Measurements from ENCODE around the gene SLC6A9.
A peak's percentile ranks its signal among the peaks of the same experiment; 100 is the strongest.

SLC6A9 gene

DNA sequence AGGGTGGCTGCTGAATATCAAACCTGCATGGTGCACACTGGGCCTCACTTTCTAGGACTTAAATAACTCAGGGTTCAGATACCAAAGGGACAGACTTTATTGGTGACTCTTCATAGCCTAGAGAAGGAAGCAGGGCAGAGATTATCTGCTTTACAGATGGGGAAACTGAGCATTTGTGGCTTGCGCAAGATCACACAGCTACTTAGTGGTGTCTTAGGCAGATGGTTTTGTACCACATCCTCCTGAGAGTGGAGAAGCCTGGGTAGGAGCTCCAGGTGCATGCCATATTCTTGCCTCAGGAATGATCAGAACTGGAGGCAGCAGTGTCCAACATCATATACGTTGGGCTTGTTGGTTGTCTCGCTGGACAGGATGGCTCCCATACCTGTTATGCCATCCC lies 68.3 kb downstream of the SLC6A9 start:
- DNase-seq = no peak

DNA sequence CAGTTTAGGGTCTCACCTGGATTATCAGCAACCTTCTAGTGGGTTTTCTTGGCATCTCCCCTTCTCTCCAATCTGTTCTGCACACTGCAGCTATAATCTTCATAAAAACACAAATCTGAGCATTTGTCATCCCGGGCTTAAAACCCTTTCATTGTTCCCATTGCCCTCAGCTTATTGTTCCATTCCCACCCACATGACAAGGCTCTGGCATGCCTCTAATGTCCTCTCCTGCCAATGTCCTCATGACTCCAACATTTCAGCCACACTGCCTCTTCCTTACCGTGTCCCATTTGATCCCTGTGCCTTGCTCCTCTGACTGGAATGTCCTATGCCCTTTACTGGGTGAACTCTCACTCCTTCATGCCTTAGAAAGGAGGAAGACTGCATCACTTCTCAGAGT lies 68.9 kb downstream of the SLC6A9 start:
- no peak for DNase-seq

DNA sequence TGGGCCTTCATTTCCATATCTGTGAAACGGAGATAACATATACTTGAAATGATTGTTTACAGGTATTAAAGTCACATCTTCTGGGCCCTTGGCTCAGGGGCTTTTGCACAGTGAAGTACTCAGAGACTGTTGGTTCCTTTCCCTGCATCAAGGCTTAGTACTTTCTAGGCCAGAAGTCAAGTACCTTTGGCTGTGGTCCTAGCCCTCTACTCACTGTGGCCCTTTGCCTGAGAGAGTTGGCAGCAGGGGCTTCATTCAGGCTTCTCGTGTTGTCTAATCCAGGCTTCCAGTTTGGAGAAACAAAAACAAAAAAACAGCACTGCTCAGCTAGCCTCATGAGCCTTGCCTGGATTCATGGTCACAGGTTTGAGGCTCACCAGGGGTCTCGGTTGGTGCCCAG lies 69.6 kb downstream of the SLC6A9 start:
- DNase-seq = no peak

DNA sequence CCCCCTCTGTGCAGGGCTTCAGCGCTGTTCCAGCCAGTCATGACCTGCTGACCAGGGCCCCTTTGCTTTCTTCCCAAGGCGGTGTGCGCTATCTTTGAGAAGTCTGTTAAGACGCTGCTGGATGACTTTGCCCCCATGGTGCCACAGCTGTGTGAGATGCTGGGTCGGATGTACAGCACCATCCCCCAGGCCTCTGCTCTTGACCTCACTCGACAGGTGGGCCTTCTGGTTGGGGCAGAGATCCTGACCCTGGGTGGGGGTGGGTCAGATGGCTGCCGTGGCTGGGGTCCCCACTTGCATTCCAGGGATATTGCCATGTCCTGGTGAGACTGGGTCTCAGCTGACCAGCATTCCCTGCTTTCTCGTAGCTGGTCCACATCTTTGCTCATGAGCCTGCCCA lies 70.5 kb downstream of the SLC6A9 start:
- DNase-seq = no peak

DNA sequence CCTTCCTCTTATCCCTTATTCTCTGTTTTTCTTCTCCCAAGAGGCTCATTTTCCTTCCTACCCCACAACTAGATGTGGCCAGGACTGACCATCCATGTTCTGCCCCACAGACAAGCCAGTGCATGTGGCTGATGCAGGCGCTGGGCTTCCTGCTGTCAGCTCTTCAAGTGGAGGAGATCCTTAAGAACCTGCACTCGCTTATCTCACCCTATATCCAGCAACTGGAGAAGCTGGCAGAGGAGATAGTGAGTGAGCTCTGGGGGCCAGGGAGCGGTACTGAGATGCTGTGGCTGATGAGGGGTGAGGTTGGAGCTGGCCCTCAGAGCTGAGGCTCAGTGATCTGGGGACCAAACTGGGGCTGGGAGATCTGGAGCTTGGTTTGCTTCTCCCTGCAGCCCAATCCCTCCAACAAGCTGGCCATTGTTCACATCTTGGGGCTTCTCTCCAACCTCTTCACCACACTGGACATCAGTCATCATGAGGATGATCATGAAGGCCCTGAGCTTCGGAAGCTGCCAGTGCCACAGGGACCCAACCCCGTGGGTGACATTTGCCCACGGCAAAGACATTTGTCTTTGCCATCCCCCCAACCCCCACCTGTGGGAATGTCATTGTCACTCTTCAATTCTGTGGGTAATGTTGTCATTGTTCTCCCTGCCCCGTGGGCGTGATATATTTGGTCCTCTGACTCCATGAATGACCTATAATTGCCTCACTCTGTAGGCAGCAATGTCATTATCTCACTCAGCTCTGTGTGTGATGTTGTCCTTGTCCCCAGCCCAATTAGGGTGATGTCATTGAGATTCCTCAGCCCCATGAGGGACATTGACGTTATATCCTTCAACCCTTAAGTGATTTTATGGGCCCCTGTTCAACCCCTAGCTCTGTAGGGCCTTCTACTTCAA lies 72.7 kb downstream of the SLC6A9 start:
- DNase-seq = no peak

DNA sequence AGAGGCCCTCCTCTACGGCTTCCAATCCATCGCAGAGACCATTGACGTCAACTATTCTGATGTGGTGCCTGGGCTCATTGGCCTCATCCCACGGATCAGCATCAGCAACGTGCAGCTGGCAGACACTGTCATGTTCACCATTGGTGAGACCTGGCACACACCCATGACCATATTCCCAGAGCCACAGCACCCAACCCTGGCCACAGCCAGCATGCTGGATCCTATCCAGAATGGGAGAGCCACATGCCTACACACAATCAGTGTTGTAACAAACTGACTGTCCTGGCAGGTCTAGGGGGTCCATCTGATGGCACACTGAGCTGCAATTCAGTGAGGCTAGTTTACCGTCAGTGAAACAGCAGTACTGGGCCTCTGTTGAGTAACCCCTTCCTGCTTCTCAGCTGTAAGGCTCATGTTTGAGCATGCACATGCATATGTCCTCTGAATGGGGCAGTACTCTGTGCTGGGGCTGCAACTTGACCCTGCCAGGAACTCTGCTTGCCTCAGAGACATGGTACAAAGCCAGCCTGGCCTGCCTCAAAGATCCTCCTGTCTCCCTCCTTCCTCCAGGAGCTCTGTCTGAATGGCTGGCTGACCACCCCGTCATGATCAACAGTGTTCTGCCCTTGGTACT lies 73.7 kb downstream of the SLC6A9 start:
- DNase-seq = no peak

DNA sequence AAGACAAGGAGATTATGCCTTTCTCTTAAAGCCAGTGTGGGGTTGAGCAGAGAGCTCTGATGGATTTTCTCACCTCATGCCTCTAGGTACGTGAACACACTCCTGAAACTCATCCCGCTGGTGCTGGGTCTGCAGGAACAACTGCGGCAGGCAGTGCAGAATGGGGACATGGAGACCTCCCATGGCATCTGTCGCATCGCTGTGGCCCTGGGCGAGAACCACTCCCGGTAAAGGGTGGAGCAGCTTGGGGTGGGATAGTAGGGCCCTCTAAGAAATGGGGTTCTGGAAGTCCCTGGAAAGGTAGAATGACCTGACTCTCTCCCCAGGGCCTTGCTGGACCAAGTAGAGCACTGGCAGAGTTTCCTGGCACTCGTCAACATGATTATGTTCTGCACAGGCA lies 75.0 kb downstream of the SLC6A9 start:
- DNase-seq = no peak

DNA sequence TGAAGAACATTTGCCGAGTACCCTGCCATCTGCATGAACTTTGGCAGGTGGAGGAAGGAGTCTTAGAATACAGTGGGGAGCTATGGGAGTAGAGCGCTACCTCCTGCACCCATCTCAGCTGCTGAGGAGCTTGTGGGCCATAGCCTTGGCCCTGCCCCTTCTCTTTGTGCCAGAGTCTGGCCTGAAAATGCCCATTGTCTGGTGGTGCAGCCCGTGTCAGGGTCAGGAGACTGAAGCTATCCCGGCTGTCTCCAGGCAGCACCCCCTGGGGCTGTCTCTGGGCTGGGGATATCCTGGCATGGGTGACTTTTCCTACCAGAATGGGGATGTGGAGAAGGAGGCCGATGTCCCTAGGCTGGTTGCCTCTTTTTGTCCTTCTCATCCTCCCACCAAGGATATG lies 77.2 kb downstream of the SLC6A9 start:
- DNase-seq = no peak

DNA sequence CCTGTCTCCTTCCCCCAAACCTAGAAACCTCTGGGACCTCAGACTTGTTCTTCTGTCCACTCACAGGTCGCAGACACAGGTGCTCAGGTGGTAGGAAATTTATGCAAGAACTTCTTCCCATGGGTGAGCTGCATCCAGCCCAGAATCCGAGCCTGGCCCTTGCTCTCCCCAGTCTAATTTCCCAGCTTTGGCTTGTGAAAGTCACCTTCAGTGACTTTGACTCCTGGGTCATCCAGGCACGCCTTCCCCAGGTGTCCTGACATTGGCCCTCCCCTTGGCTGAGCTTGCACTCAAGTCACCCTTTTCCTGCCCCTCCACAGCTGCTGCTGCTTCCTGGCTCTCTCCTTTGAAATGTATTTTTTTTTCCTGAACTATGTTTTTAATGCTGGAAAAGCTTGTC lies 77.9 kb downstream of the SLC6A9 start:
- no peak for DNase-seq

DNA sequence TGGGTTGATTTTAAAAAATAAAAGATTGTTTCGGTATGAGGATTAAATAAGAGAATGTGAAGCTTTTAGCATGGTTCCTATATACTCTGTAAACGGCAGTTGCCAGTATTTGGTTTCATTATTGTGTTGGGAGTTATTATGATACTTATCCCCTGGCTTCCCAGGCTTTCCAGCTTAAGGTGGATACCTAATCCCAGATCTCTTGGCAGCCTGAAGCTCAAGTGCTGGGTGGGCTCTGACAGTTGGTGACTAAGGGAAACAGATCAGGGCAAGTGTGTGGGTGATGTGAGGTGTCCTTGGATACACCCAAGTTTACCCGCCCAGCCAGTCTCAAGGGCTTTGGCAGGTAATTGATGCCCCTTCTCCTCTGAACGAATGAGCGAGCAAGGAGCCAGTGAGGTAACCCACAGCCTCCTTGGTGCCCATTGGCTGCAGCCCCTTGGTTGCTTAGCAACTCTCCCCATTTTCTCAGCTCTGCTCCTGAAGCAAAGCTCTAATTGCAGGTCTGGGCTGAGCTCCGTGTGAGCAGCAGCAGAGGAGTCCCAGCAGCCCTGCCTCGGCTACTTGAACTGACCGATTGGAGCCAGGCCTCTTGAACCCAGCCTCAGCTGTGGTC lies 78.4 kb downstream of the SLC6A9 start:
- DNase-seq = no peak

DNA sequence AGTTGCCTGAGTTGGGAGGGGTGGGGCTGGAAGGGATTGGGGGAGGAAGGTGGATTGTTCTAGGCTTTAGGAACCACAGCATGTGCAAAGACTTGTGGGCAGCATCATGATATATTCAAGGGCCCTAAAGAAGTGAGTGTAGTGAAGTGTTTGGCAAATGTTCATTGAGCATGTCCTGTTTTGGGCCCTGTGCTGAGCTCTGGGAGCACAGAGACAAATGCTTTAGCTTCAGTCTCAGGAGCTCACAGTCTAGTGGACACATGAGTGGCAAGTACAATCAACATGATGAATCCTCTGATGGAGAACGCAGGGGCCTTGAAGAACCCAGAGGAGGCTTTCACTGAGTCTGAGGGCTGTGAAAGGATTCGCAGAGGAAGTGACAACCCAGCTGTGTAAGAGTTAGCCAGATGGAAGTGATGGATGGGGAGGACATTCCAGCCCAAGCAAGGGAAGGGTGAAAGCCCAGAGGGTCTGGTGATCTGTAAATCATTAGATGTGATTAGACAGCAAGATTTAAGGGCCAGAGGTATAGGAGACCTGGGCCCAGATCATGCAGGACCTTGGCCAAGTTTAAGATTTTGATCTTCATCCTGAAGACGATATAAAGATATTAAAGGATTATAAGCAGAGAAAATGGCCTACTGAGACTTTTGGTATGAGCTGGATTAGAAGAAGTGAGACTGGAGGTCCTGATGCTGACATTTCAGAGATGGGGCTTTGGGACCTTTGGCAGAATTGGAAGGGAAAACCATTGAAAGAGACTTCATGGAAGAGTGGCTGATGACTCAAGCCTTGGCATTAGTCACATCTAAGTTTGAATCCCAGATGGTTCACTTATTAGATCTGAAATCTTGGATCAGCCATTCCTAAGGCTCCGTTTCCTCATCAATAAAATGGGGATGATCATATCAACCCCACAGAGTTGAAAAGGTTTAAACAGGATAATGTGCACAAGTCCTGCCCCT lies 80.0 kb downstream of the SLC6A9 start:
- no peak for DNase-seq

DNA sequence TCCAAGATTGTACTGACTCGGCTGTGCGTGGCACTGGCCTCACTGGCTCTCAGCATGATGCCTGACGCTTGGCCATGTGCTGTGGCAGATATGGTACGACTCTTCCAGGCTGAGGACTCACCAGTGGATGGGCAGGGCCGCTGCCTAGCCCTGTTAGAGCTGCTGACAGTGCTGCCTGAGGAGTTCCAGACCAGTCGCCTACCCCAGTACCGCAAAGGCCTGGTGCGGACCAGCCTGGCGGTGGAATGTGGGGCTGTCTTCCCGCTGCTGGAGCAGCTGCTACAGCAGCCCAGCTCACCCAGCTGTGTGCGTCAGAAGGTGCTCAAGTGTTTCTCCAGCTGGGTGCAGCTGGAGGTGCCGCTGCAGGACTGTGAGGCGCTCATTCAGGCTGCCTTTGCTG lies 81.6 kb downstream of the SLC6A9 start:
- peak; percentile 17 for DNase-seq

DNA sequence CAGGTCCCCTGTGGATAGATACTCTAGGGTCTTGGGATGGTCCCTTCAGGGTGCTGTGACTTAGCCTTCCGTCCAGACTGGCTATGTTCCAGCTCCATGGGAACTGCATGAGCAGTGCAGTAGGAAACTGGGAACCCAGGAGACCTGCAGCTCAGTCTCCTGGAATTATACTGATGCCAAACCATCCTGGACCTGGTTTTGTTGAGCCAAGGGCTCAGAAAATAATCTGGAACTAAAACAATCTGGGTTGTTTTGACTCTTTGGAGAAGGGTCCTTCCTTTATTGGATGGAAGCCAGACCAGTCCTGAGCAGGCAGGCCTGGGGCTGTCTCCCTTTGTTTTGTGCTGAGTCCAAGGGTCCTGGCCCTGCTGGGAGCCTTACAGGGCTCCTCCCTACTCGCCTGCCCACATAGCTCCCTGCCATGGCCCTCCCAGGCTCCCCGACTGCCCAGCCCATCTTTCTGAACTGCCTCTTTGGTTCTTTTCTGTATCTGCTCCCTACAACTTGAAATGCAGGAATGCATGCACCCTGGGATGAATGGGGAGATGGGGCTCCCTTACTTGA lies 83.3 kb downstream of the SLC6A9 start:
- DNase-seq = no peak

DNA sequence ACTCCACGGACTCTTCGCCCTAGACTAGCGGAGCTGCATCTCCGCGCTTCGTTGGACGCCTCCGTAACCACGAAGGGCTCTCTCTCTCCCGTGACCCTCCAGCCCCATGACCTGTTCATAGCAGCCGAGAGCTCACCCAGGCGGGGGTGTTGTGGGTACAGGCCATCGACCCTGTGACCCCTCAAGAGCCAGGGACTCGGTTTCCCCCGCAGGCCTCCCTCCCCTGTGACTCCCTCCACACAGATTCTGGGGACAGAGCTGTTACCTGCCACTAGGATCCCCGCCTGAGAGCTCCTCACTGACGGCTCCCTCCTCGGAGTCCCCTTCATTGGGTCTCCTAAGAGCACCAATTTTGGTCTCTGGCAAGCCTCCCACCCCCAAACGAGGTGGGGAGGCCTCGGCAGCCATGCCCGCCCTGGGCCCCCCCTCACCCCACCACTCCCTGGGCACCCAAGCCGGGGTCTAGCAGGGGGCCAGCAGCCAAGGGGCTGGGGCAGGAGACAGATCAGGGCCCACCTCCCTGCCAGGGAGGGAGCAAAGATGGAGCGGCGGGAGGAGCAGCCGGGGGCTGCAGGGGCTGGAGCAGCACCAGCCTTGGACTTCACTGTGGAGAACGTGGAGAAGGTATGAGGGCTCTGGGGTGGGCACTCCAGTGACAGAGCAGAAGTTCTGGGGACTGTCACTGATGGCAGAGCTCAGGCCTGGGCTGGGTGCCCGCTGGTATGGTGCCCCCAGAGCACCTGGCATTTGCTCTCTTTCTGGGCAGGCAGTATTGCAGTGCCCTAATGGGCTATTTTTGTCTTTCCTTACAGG lies 84.0 kb downstream of the SLC6A9 start:
- no peak for DNase-seq
